SK-N-MC (cell line): ENCODE results near the gene NKX2-3.

Experiments
- EZH2 ChIP-seq: fragments of 200-600 bp; sonication (generic); IDR thresholded peaks from one replicate; pipeline ENCODE4 v1.6.1; 2017; ENCODE audit warnings: antibody characterized with exemption
- POLR2AphosphoS5 ChIP-seq: IDR thresholded peaks from 2 replicates; pipeline ENCODE4 v1.6.1; 2012; ENCODE audit warnings: mild to moderate bottlenecking, low read depth, low read length, borderline replicate concordance

DNA sequence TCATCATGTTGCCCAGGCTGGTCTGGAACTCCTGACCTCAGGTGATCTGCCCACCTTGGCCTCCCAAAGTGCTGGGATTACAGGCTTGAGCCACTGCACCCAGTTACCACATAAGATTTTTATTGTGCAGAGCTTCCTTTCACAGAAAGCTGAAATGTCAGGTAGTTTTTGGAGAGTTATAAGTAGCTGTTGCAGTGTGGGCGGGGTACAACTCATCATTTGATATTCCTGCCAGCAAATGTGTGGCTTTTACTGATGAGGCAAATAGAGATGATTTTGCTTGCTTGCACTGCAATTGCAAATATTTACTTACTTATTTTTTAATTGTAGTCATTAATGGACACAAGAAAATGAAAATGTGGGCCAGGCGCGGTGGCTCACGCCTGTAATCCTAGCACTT is 32.4 kb downstream of the NKX2-3 start:
- TF ChIP-seq EZH2 (no peak), POLR2AphosphoS5 (no peak)
